NCI-H2196 (cell line): ENCODE measurements around the gene FAM83C.

ENCODE experiments used
- DNase-seq: peaks from one replicate; lab custom pipeline; 2025; ENCODE audit not compliant: unreplicated experiment; lab: John Stamatoyannopoulos, UW

Gene FAM83C

GRCh38 chr20:35300469-35301262 is 8.4 kb upstream of the FAM83C start:
- DNase-seq = no peak

GRCh38 chr20:35299780-35300179 is 7.6 kb upstream of the FAM83C start:
- DNase-seq = no peak

- no peak for DNase-seq
Measured at GRCh38 chr20:35298264-35298663, 6.0 kb upstream of the FAM83C start.

GRCh38 chr20:35297740-35298139 is 5.5 kb upstream of the FAM83C start:
- DNase-seq = no peak

GRCh38 chr20:35297155-35297554 is 4.9 kb upstream of the FAM83C start:
- DNase-seq = no peak

GRCh38 chr20:35296101-35296554 is 3.9 kb upstream of the FAM83C start:
- DNase-seq = no peak

- DNase-seq = no peak
Measured at GRCh38 chr20:35295674-35296073, 3.4 kb upstream of the FAM83C start.

GRCh38 chr20:35295058-35295457 is 2.8 kb upstream of the FAM83C start:
- no peak for DNase-seq

GRCh38 chr20:35294293-35294685 is 2.1 kb upstream of the FAM83C start:
- no peak for DNase-seq

GRCh38 chr20:35293303-35294292 is 1.4 kb upstream of the FAM83C start:
- no peak for DNase-seq

- DNase-seq = no peak
Measured at GRCh38 chr20:35292504-35293285, 470 bp upstream of the FAM83C start.

- no peak for DNase-seq
Measured at GRCh38 chr20:35290887-35291417, 1.3 kb downstream of the FAM83C start.

- no peak for DNase-seq
Measured at GRCh38 chr20:35290186-35290886, 1.9 kb downstream of the FAM83C start.

- DNase-seq = no peak
Measured at GRCh38 chr20:35288325-35289060, 3.7 kb downstream of the FAM83C start.

- DNase-seq = no peak
Measured at GRCh38 chr20:35287509-35288324, 4.5 kb downstream of the FAM83C start.

GRCh38 chr20:35286899-35287508 is 5.2 kb downstream of the FAM83C start:
- DNase-seq = no peak

- DNase-seq = no peak
Measured at GRCh38 chr20:35286077-35286898, 5.9 kb downstream of the FAM83C start.

GRCh38 chr20:35285806-35286076 is 6.5 kb downstream of the FAM83C start:
- no peak for DNase-seq
